ENCODE results near the gene CNTN1.

Gene CNTN1

DNA sequence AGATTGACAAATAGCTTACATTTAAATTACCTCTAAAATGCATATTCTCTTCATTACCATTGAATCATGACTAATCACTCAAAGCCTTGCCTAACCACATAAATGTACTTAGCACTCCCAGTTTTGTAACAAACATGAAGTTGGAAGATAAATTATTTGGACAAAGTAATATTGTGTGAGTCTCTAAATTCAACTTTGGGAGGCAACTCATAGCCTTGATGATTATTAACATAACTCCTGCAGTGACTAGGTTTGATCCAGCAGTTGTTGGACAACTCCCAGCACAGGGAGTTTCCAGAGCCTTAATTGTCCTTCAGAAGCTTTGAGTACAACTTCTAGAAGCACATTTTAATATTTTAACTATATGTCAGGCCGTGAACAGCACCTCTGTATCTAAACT, 342.4 kb downstream of the CNTN1 start:
- no peak for TF ChIP-seq CTCF (IDR thresholded peaks at IDR 0.05; ENCODE audit: low read depth, low read length)
- Histone ChIP-seq H3K4me1 (no peaks in the 10 kb centered on the region), H3K27me3 (no peaks in the 10 kb centered on the region), H3K9me3 (no peaks in the 10 kb centered on the region), H3K4me3 (ENCODE audit: low read depth, low read length) (no peak overlapping the region), H3K36me3 (no peaks in the 10 kb centered on the region)
- no peak for DNase-seq

- no peaks in the 10 kb centered on the region for H3K9me3 ChIP-seq
- no peak for TF ChIP-seq CTCF (IDR thresholded peaks at IDR 0.05; ENCODE audit: low read depth, low read length)
- H3K36me3 ChIP-seq, result no peaks in the 10 kb centered on the region
- H3K4me3 ChIP-seq (ENCODE audit: low read depth, low read length), result no peak overlapping the region
- DNase-seq, result no peak
- H3K4me1 ChIP-seq, result no peaks in the 10 kb centered on the region
- no peaks in the 10 kb centered on the region for H3K27me3 ChIP-seq
These were observed 347.2 kb downstream of the CNTN1 start for GRCh38 chr12:41039461-41039860.

- TF ChIP-seq CTCF (IDR thresholded peaks at IDR 0.05; ENCODE audit: low read depth, low read length), result no peak
- no peaks in the 10 kb centered on the region for H3K27me3 ChIP-seq
- no peak overlapping the region for H3K4me3 ChIP-seq (ENCODE audit: low read depth, low read length)
- H3K36me3 ChIP-seq, result no peaks in the 10 kb centered on the region
- no peaks in the 10 kb centered on the region for H3K9me3 ChIP-seq
- DNase-seq, result no peak
- H3K4me1 ChIP-seq, result no peaks in the 10 kb centered on the region
These were observed 353.3 kb downstream of the CNTN1 start for GRCh38 chr12:41045509-41045908.

- no peaks in the 10 kb centered on the region for H3K9me3 ChIP-seq
- no peak for DNase-seq
These were observed 356.8 kb downstream of the CNTN1 start for GRCh38 chr12:41049033-41049432.

GRCh38 chr12:41051954-41052353, 359.7 kb downstream of the CNTN1 start:
- H3K36me3 ChIP-seq, result no peaks in the 10 kb centered on the region
- no peaks in the 10 kb centered on the region for H3K4me1 ChIP-seq
- no peaks in the 10 kb centered on the region for H3K9me3 ChIP-seq
- no peak overlapping the region for H3K4me3 ChIP-seq (ENCODE audit: low read depth, low read length)
- H3K27me3 ChIP-seq, result no peaks in the 10 kb centered on the region
- no peak for TF ChIP-seq CTCF (IDR thresholded peaks at IDR 0.05; ENCODE audit: low read depth, low read length)
- no peak for DNase-seq

More at GRCh38 chr12:41049033-41049432, 356.8 kb downstream of the CNTN1 start:
- no peak for TF ChIP-seq CTCF (IDR thresholded peaks at IDR 0.05; ENCODE audit: low read depth, low read length)
- Histone ChIP-seq H3K4me1 (no peaks in the 10 kb centered on the region), H3K4me3 (ENCODE audit: low read depth, low read length) (no peak overlapping the region), H3K27me3 (no peaks in the 10 kb centered on the region), H3K36me3 (no peaks in the 10 kb centered on the region)

DNA sequence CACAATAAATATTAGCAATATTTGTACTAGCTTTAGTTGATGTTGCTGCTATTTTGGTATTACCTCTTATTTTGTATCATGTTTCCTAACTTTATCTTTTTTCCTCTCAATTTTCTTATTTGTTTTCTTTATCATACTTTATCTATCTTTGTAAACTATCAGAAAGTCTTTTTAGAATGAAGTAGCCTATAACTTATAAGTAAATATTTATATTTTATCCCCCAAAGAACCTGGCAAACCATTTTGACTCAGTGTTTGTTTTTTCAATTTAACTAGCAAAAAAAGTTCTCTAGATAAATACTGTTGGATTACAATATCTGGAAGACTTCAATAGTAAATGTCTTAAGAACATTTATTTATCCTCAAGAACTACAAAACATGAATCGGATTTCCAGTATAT, 360.2 kb downstream of the CNTN1 start:
- Histone ChIP-seq H3K4me1 (no peaks in the 10 kb centered on the region), H3K36me3 (no peaks in the 10 kb centered on the region), H3K27me3 (no peaks in the 10 kb centered on the region), H3K4me3 (ENCODE audit: low read depth, low read length) (no peak overlapping the region), H3K9me3 (no peaks in the 10 kb centered on the region)
- no peak for DNase-seq
- TF ChIP-seq CTCF (IDR thresholded peaks at IDR 0.05; ENCODE audit: low read depth, low read length), result no peak
